IMR-90 (cell line): ENCODE measurements around the gene ZNF486. TPM values are rescaled to one million over a fixed set of nuclear protein-coding genes. Genes with fewer than 3 reads are reported as not detected.

Experiments used
- ATAC-seq: fragments of 200-7000 bp; cut with Tn5 transposase; 2 replicates; pipeline ENCODE4 v1.9.1; 2020; ENCODE audit warnings: low read depth, mild to moderate bottlenecking, moderate library complexity
- BruUV-seq: library from RNA; stranded (reverse); fragments of 400-500 nt; replicated peaks from 2 replicates; lab custom pipeline; 2021; lab: Mats Ljungman, UMichigan
- CTCF ChIA-PET: fragments of 300-600 bp; formaldehyde crosslinking; extraction: SDS; loops from one replicate; lab custom pipeline; 2021; ENCODE audit warnings: antibody characterized with exemption; lab: Yijun Ruan, JAX
- POLR2A ChIA-PET: fragments of 300-600 bp; sonication (Branson Sonifier 250); formaldehyde crosslinking; loops from one replicate; lab custom pipeline; 2022; ENCODE audit warnings: antibody characterized with exemption; ENCODE audit not compliant: unreplicated experiment; lab: Charles Lee
- DNase-seq: peaks from one replicate; pipeline ENCODE4 v3.0.0; 2013
- H2AFZ ChIP-seq: replicated peaks from 2 replicates; pipeline ENCODE3; 2013; ENCODE audit warnings: low read length, mild to moderate bottlenecking; ENCODE audit not compliant: poor library complexity
- H2AK5ac ChIP-seq: 2 replicates; pipeline ENCODE4 v1.6.1; 2013; ENCODE audit warnings: low read depth, low read length, inconsistent platforms
- H2AK9ac ChIP-seq: replicated peaks from 2 replicates; pipeline ENCODE3; 2013; ENCODE audit warnings: mild to moderate bottlenecking, low read depth, low read length, moderate library complexity; ENCODE audit not compliant: poor library complexity
- H2BK120ac ChIP-seq: 2 replicates; pipeline ENCODE4 v1.6.1; 2013; ENCODE audit warnings: low read depth, low read length, inconsistent platforms
- H2BK15ac ChIP-seq: 3 replicates; pipeline ENCODE4 v1.6.1; 2013; ENCODE audit warnings: low read depth, low read length, inconsistent platforms
- H2BK20ac ChIP-seq: 2 replicates; pipeline ENCODE4 v1.6.1; 2013; ENCODE audit warnings: low read depth, mild to moderate bottlenecking, inconsistent platforms, low read length, moderate library complexity
- H2BK5ac ChIP-seq: 2 replicates; pipeline ENCODE4 v1.6.1; 2013; ENCODE audit warnings: mild to moderate bottlenecking, low read depth, low read length, inconsistent platforms; ENCODE audit not compliant: poor library complexity, severe bottlenecking
- H3K14ac ChIP-seq: replicated peaks from 2 replicates; pipeline ENCODE4 v1.6.1; 2013; ENCODE audit warnings: low read depth, low read length, inconsistent platforms
- H3K18ac ChIP-seq: 2 replicates; pipeline ENCODE4 v1.6.1; 2013; ENCODE audit warnings: low read depth, low read length, control low read depth
- H3K23ac ChIP-seq: 2 replicates; pipeline ENCODE4 v1.6.1; 2013; ENCODE audit warnings: low read depth, low read length, inconsistent platforms
- H3K27ac ChIP-seq: 2 replicates; pipeline ENCODE4 v1.5.1; 2013; ENCODE audit warnings: mild to moderate bottlenecking, control low read depth, low read length; ENCODE audit not compliant: insufficient read depth
- H3K27me3 ChIP-seq: 2 replicates; pipeline ENCODE4 v1.6.1; 2013; ENCODE audit warnings: low read length; ENCODE audit not compliant: control insufficient read depth, insufficient read depth
- H3K36me3 ChIP-seq: 2 replicates; pipeline ENCODE4 v1.6.1; 2013; ENCODE audit warnings: low read length, mixed read lengths; ENCODE audit not compliant: control insufficient read depth, insufficient read depth
- H3K4ac ChIP-seq: 2 replicates; pipeline ENCODE4 v1.6.1; 2013; ENCODE audit warnings: low read depth, low read length, inconsistent platforms
- H3K4me1 ChIP-seq: 2 replicates; pipeline ENCODE4 v1.6.1; 2013; ENCODE audit warnings: low read length, mixed read lengths; ENCODE audit not compliant: control insufficient read depth, insufficient read depth
- H3K4me2 ChIP-seq: 2 replicates; pipeline ENCODE4 v1.6.1; 2013; ENCODE audit warnings: low read depth, mild to moderate bottlenecking, control low read depth, low read length, moderate library complexity
- H3K4me3 ChIP-seq: 2 replicates; pipeline ENCODE4 v1.5.1; 2013; ENCODE audit warnings: low read depth, mild to moderate bottlenecking, control low read depth, low read length, moderate library complexity; ENCODE audit not compliant: insufficient read depth
- H3K56ac ChIP-seq: 2 replicates; pipeline ENCODE4 v1.6.1; 2013; ENCODE audit warnings: low read length, inconsistent platforms; ENCODE audit not compliant: insufficient read depth; ENCODE audit errors: extremely low read depth
- H3K79me1 ChIP-seq, 2 experiments: 2 replicates each; pipeline ENCODE4 v1.6.1; 2013; ENCODE audit warnings: low read length in 2 of 2, inconsistent platforms in 1 of 2, low read depth in 1 of 2
- H3K9ac ChIP-seq: 2 replicates; pipeline ENCODE4 v1.6.1; 2013; ENCODE audit warnings: low read depth, low read length, control low read depth
- H3K9me1 ChIP-seq: 2 replicates; pipeline ENCODE4 v1.6.1; 2013; ENCODE audit warnings: low read length, inconsistent platforms; ENCODE audit not compliant: insufficient read depth
- H3K9me3 ChIP-seq: 2 replicates; pipeline ENCODE4 v1.6.1; 2013; ENCODE audit warnings: low read length; ENCODE audit not compliant: control insufficient read depth, insufficient read depth
- H4K20me1 ChIP-seq: 2 replicates; pipeline ENCODE4 v1.6.1; 2013; ENCODE audit warnings: low read length, inconsistent platforms; ENCODE audit not compliant: insufficient read depth
- H4K5ac ChIP-seq: 2 replicates; pipeline ENCODE4 v1.6.1; 2013; ENCODE audit warnings: mild to moderate bottlenecking, low read depth, low read length, control low read depth
- H4K8ac ChIP-seq, 2 experiments: 2 replicates each; pipeline ENCODE4 v1.6.1; 2013; ENCODE audit warnings: low read depth in 2 of 2, low read length in 2 of 2, control low read depth in 1 of 2, inconsistent platforms in 1 of 2
- H4K91ac ChIP-seq: 2 replicates; pipeline ENCODE4 v1.6.1; 2013; ENCODE audit warnings: low read depth, low read length, inconsistent platforms; ENCODE audit not compliant: insufficient read depth
- SMC3 ChIP-seq: fragments of 150-350 bp; IDR thresholded peaks from 2 replicates; pipeline ENCODE4 v1.6.1; 2016; ENCODE audit warnings: low read depth, mild to moderate bottlenecking, antibody characterized with exemption, low read length, moderate library complexity
- WGBS, 2 experiments: methylation state at CpG; one replicate each; pipeline versions ENCODE4 v1.1.5 to v1.1.7; 2013; ENCODE audit warnings: missing lambda C conversion rate in 2 of 2; ENCODE audit not compliant: insufficient read length in 1 of 2; ENCODE audit errors: extremely low coverage in 2 of 2; 5-methylcytosine and 5-hydroxymethylcytosine counted together
- dilution Hi-C: fragments of 300-500 bp; cut with HindIII; formaldehyde crosslinking; loops from one replicate; pipeline ENCODE4 v1.14.3; 2018; ENCODE audit warnings: low sequenced_read_pairs; ENCODE audit not compliant: unreplicated experiment
- in situ Hi-C: fragments of 300-500 bp; cut with MboI; formaldehyde crosslinking; loops from 3 replicates; pipeline ENCODE4 v1.14.3; 2019; ENCODE audit warnings: low sequenced_read_pairs, inconsistent platforms, mixed read lengths
- intact Hi-C: fragments of 100-400 bp; cut with micrococcal nuclease; formaldehyde crosslinking; loops from 2 replicates; pipeline ENCODE4 v1.10.0; 2022
- polyA plus RNA-seq, 3 experiments: library from polyadenylated mRNA; depleted of rRNA; stranded (reverse); fragments of >200 nt; gene quantifications; 2 replicates each; pipeline ENCODE4 v1.2.3, GENCODE V29; 2012; ENCODE audit warnings: low replicate concordance in 1 of 3
- total RNA-seq: library from RNA; depleted of rRNA; stranded (reverse); fragments of >200 nt; gene quantifications from 2 replicates; pipeline ENCODE4 v1.2.3, GENCODE V29; 2012

ZNF486 gene
- total and polyA plus RNA-seq, 2 of the 4 experiments (the other 2 are of a cell fraction): 2.2 to 4.1 TPM

DNA sequence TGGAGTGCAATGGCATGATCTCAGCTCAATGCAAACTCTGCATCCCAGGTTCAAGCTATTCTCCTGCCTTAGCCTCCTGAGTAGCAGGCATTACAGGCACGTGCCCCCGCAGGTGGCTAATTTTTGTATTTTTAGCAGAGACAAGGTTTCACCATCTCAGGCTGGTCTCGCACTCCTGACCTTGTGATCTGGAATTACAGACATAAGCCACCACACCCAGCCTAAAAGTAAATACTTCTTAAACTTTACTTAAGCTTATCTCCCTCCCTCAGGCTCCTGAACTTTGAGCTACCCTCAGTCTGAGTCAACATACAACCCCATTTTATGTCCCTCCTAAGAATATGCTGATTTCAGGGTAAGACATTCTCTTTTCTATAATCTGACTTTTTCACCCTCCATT, 66.1 kb downstream of the ZNF486 start:
- H2BK20ac ChIP-seq: no peak overlapping the region
- H4K8ac ChIP-seq: no peak overlapping the region
- H4K91ac ChIP-seq: no peak overlapping the region
- no peak overlapping the region for H3K14ac ChIP-seq
- H2BK120ac ChIP-seq: no peak overlapping the region
- CTCF ChIA-PET: interaction anchor here (0.6 kb wide), 1 partner anchor 64 kb away, joined by 7 read pairs; no protein-coding TSS in a partner anchor
- H3K4ac ChIP-seq: no peak overlapping the region
- H3K27ac ChIP-seq: no peak overlapping the region
- POLR2A ChIA-PET: no interaction called here
- no peak overlapping the region for H2BK5ac ChIP-seq
- no peak overlapping the region for H3K18ac ChIP-seq
- peaks cover 0 to 4% of the 10 kb centered on the region in 2 experiments; a peak in 2 of 4 replicates for H3K79me1 ChIP-seq
- dilution Hi-C loops: no loop called here
- no TSS peak for BruUV-seq
- intact Hi-C loops: loop anchor here (10.0 kb wide), 1 partner anchor 178 kb away; no protein-coding TSS in a partner anchor
- no peak overlapping the region for H3K4me2 ChIP-seq
- ATAC-seq (no peak), DNase-seq (no peak)
- no peak overlapping the region for H2BK15ac ChIP-seq
- no peaks in the 10 kb centered on the region for H3K27me3 ChIP-seq
- no peak for TF ChIP-seq SMC3
- 80% methylated on average over 1 of the region's 3 CpGs; no CpG with 5 or more reads in 1 of the 2 experiments for WGBS, 2 experiments
- H2AFZ ChIP-seq: no peak overlapping the region
- H3K4me1 ChIP-seq: no peaks in the 10 kb centered on the region
- no peak overlapping the region for H2AK9ac ChIP-seq
- no peaks in the 10 kb centered on the region for H3K9me1 ChIP-seq
- H2AK5ac ChIP-seq: no peak overlapping the region
- H3K23ac ChIP-seq: no peak overlapping the region
- no peaks in the 10 kb centered on the region for H4K20me1 ChIP-seq
- no peak overlapping the region for H3K56ac ChIP-seq
- no peak overlapping the region for H4K5ac ChIP-seq
- H3K9me3 ChIP-seq: peaks cover 7% of the 10 kb centered on the region; the same call in 1 of the 2 replicates
- in situ Hi-C loops: no loop called here
- H3K36me3 ChIP-seq: 0 out of 2 replicates have a peak, but pooled peaks cover 1% of the 10 kb centered on the region
- no peak overlapping the region for H3K9ac ChIP-seq
- H3K4me3 ChIP-seq: no peak overlapping the region
